Activated CD4-positive, CD25-positive, alpha-beta regulatory T cell treated with anti-CD3 and anti-CD28 coated beads, Interleukin-2, amount 50 U/mL, for 24 hours (primary cell): ENCODE results near the gene KRT85.

ENCODE experiments used
- ATAC-seq, 2 donors: fragments of 150-1000 bp; cut with Tn5 transposase; one replicate each; pipeline ENCODE4 v1.10.0; 2021; ENCODE audit warnings: mild to moderate bottlenecking in 1 of 2, moderate library complexity in 1 of 2

The KRT85 gene

GRCh38 chr12:52392465-52393007 is 25.3 kb upstream of the KRT85 start:
- ATAC-seq = no peak

- ATAC-seq = no peak
Measured at GRCh38 chr12:52391618-52392002, 24.3 kb upstream of the KRT85 start.

DNA sequence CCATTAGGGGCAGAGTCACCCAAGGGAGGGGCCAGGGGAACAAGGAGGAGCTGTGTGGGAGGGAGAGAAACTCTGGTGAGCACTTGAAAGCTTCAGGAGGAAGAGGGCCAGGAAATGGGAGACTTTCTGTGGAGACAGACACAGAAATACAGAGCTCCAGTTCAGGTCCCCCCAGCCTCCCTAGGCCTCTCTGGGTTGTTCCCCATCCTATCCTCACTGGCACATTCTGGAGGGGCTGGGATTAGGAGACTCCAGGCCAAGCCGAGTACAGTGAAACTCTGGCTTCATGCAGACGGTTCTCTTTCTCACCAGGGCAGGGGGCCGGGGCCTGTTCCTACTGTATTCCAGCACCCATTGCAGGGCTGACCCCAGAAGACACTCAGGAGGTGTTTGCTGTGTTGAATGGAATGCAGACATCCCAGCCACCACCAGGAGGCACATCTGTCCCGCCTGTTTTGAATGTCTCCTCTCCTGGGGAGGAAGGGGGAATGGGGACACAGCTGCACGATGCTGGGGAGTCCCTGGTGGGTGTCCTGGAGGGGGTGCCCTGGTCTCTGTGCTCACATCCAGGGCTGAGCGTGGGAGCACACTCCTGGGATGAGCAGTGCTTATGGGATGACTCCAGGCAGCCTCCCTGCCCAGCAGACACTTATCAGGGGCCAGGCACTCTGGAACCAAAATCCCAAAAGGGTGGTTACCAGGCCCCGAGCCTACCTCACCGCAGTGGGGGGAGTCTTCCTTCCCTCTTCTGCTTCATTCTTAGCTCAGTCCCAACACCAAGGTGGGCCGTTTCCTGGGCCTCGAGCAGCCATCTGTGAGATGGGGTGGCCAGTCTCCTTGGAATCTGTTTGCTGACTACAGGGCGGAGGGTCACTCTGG is 23.7 kb upstream of the KRT85 start:
- ATAC-seq = peak in 1 of 2 donors; percentile 22

DNA sequence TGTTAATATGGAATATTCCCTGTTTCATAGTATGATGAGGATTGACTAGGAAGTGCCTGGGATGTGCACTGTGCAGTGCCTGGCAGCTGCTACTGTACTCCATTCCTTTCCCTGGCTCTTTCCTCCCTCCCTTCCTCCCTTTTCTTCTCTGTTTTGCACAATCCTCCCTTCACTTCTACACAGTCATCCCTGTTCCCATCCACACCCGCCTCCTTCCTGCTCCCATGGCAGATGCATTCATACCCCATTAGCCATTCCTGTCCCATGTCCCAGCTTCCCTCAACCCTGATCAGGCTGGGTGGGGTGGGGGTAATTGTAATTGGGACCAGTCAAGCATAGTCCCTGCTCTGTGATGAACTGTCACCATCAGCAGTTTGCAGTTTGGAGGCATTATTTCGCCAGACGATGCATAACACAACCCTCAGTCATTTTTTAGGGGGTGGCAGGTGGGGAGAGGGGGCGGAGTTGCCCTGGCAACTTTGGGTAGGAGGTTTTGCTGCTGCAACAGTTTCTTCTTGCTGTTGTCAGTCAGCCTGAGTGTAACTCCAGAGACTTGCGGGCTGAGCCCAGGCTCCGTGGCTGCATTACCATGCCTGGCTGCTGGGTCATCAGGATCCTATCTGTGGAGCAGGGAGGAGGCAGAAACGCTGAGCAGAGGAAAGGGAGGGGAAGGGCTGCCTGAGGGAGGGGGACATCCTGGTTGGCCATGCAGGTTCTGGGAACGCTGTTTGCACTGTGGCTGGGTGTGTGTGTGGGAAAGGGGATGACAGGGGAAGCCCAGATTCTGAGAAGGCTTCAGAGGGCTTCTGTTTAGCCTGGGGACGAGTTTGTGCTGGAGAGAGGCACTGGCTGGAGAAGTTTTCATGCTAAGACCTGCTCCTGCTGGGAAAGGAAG is 22.3 kb upstream of the KRT85 start:
- no peak for ATAC-seq

GRCh38 chr12:52387859-52388258 is 20.6 kb upstream of the KRT85 start:
- ATAC-seq = no peak

GRCh38 chr12:52385226-52385702 is 18.0 kb upstream of the KRT85 start, which contains the start of gene KRT84:
KRT84 (minus strand) TSS chr12:52385652; CDS start chr12:52385585, 67 bp downstream.
- ATAC-seq = no peak

DNA sequence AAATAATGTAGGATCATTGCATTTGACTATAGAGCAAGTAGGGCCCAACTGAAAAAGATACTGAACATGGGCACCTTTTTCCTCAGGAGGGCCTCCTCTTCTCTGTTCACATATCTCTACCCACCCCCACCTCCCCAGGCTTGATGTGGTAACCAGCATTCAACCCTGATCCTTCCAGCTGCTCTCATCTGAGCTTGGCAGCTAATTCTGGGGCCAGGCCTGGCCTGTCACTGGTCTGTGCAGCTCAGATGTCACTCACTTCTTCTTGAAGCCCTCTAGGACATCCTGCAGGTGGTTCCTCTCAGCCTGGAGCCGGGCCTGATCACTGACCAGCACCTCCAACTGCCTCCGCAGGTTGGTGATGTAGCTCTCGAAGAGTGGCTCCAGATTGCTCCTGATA is 16.1 kb upstream of the KRT85 start:
- no peak for ATAC-seq

GRCh38 chr12:52382854-52383253 is 15.6 kb upstream of the KRT85 start:
- ATAC-seq = no peak

- no peak for ATAC-seq
Measured at GRCh38 chr12:52381206-52381605, 13.9 kb upstream of the KRT85 start.

- ATAC-seq = no peak
Measured at GRCh38 chr12:52380271-52380694, 13.0 kb upstream of the KRT85 start.

GRCh38 chr12:52379536-52379935 is 12.3 kb upstream of the KRT85 start:
- no peak for ATAC-seq

GRCh38 chr12:52378091-52378490 is 10.8 kb upstream of the KRT85 start:
- ATAC-seq = no peak

DNA sequence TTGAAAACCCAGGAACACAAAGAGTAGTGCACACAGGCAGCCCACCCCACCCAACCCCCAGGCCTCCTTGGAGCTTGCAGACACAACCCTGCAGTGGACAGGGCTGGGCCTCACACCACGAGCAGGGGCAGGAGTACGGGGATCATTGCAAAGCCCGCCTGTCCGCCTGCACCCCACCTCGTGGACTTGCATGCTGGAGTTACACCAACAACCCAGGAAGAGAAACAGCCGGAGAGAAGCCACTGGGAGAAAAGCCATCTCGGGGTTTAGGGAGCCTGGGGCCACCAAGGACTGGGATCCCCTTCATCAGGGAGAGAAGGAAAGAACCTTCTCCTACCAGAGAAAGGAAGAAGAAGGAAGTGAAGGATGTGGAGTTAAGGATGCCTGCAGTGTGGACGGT is 10.0 kb upstream of the KRT85 start:
- no peak for ATAC-seq

DNA sequence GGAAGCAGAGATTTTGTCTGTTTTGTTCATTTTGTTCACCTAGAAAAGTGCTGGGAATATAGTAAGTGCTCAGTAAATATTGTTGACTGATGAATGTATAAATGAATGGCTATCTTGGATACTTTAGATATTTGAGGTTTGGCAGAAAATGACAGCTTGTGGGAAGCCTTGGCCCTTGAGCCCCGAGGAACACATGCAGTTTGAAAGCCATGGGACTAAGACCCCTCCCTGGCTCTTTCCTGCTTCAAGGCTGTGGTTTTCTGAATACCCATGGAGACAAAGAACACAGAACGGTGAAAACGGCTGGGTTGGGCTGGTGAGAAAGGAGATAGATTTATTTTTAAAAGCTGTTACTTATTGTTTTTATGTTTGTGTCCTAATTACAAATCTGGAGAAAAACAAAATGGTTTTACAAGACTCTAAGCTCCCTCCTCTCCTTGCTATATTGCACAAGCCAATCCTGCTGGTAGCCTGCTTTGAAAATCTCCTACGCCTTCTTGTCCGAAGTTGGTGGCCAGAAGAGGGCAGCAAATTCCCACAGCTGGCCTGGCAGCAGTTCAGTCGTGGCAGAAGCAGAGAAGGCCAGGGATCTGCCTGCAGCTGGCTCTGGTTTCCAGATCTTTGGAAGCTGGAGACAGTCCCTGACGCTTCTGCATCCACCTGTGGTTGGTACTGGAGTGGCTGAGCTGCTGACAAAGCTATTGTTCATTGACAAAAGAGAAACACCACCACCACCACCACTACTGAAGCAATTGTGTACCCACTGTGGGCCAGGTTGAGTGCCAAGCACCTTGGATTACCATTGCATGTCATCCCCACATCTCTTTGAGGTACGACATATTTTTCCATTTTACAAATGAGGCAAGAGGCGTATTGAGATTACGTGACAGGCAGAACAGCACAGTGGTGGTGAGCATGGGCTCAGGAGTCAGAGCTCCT is 5.2 kb upstream of the KRT85 start:
- ATAC-seq = no peak

DNA sequence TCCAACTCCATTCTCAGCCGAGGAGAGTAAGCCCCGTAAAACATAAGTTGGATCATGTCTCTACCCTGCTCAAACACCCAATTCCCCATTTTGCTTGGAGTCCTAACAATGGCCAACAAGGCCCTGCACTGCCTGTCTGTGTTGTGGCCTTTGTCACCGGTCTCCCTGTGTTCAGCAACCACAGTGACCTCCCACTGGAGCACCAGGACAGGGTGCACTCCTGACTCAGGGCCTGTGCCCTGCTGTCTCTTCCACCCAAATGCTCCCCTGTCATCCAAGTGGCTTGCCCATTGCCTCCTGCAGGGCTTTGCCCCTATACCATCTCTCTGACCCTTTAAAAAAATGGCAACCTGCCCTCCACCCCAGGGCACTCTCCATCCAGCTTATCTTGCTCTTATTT is 4.4 kb upstream of the KRT85 start:
- no peak for ATAC-seq

- ATAC-seq = no peak
Measured at GRCh38 chr12:52370926-52371608, 3.8 kb upstream of the KRT85 start.

DNA sequence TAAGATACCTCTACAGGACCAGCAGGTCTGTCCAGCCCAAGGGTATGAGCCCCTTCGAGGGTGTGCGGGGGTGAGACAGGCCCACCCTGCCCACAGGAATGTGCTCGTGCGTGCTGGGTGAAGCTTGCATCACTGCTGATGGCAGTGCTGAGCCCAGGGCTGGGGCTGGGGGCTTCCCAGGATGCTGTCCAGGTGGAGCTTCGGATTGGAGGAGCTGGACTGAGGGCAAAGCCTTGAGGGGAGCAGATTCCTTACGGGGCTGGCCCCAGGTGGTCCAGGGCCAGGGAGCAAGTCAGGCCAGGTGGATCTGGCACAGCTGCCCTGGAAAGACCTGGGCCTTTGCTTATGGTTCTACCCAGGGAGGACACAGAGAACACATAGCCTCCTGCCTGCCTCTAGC is 2.5 kb upstream of the KRT85 start:
- ATAC-seq = no peak

DNA sequence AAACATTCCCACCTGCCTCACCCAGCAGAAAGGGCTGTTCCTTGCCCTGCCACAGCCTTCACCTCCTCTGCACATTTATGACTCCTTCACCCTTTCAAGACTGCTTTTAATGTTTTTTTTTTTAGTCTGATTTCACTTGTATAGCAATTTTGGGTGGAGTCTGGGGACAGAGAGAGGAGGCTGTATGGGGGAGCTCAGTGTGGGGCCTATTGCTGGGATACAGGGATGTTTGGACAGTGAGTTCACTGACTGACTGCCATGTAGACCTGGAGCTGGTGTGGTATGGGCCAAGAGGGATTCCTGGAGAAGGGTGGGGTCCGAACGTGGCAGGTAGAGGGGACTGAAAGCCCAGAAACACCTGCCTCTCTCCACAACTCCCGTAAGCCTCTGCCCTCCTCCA is 1.9 kb upstream of the KRT85 start:
- ATAC-seq = no peak

- ATAC-seq = no peak
Measured at GRCh38 chr12:52368508-52368907, 1.2 kb upstream of the KRT85 start.

- no peak for ATAC-seq
Measured at GRCh38 chr12:52367876-52368275, 595 bp upstream of the KRT85 start.

DNA sequence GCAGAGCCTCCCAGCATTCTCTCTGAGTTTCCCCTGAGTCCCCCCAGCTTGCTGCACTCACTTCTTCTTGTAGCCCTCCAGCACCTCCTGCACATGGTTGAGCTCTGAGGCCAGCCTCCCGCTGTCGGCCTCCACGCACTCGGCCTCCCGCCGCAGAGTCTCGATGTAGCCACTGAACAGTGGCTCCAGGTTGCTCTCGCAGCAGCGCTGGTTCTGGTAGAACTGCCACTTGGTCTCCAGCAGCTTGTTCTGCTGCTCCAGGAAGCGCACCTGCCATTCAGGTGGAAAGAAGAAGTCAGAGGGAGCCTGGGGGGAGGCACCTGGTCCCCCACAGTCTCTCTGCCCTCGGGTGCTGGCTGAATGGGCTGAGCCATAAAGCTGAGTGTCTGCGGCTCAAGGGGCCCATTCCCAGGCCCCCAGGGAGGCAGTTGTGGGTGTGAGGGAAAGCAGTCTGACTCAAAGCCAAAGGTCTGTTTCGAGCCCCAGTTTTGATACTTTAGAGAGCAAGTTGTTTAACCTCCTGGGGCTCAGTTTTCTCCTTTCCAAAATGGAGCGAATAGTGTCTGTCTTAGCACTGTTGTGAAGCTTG is 2.3 kb downstream of the KRT85 start:
- ATAC-seq = no peak
